HG02610 (cell line): Measurements from ENCODE around the gene MRC2.
A peak's percentile ranks its signal among the peaks of the same experiment; 100 is the strongest.
"Not testable (repeated sequence)": the region's sequence is repeated elsewhere in the genome, so short reads cannot be mapped to it uniquely, and the experiment has no call there.

Experiments used
- ATAC-seq: cut with Tn5 transposase; IDR thresholded peaks from one replicate; pipeline ENCODE4 v1.9.1; 2021; ENCODE audit warnings: mild to moderate bottlenecking, moderate library complexity; ENCODE audit not compliant: unreplicated experiment

The MRC2 gene

DNA sequence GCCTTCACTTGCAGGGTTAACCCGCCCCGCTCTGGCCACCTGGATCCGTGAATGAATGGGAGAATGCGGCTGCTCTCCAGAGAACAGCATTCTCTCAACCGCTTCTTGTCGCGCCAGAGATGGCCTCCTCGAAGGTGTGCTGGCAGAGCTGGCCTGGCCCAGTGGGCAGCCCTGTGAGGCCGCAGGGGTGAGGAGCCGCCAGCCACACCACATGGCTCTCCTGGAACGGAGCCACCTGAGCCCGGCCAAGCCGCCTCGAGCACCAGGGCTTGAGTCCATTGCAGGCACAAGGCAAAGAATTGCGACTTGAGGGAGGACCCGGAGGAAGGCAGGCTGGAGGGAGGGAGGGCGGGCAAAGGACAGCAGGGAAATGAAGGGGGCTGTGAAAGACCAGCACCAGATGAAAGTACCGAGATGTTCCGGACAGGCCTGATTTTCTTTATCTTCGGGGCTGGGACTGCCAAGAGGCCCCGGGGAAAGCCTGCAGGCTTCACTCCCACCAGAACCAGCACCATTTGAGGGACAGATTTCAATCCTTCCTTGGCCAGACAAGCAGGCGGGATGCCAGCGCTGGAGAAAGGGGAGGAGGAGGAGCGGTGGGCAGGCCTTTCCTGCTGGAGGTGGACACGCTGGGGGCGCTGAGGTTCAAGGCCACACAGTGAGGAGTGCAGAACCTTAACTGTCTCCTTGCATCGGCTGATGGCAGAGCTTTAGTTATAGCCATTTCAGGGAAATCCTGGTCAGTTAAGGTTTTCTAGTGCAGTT, 69.4 kb downstream of the MRC2 start:
- no peak for ATAC-seq

DNA sequence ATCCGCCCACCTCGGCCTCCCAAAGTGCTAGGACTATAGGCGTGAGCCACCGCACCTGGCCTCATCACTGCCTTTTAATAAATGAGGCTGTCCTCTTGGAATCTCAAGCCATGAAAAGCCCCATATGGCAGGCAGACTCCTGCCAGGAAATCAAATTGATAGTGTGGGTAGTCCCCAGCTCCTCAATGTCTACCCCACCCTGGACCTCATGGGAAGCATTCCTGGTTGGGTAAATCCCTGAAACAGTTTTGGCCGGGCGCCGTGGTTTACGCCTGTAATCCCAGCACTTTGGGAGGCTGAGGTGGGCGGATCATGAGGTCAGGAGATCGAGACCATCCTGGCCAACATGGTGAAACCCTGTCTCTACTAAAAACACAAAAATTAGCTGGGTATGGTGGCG, 71.0 kb downstream of the MRC2 start:
- ATAC-seq: not testable (repeated sequence)

DNA sequence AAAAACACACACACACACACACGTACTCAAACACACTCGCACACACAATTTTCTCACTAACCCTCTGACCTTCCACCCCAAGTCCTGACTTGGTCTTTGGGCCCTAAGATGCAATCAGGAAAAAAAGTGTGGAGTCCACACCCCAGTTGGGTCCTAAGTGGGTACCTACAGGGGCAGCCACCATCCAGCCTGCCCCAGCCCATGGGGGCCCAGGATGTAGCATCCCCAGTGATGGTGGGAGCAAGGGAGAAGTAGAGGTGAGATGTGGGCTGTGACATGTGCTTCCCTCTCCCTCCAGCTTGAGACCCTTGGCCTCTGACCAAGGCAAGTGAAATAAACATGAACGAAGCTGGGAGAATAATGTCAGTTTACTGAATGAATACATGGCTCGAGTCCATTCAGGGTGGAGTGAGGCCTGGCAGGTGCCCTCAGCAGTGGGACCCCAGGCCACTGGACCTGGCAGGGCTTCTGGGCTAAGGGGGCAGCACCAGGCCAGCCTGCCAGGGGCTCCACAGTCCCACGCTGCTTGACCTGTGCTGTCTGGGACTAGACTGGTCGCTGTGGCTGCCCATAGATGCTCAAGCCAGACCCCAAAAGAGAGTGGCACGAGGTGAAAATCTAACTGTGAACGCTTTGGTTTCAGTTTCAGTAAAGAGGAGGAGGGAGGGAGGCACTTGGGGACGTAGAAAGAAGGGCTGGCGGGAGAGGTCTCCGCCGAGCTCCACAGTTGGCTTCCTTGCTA, 73.7 kb downstream of the MRC2 start:
- no peak for ATAC-seq

DNA sequence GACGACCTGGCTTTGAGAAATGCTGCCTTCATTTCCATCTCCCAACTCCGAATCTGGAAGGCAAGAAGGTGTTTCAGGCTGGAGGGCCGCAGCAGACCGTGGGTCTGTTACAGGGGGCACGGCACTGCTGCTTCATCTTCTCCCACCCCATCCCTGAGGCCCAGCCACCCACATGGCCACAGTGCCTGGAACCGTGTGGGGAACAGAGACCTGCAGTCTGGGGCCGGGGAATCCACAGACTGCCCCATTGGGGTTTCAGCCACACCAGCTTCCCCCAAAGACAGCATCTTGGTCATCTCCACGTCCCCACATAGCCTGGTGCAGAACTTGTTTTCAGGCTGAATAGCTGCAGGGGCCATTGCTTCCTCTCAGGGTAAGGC, 74.2 kb downstream of the MRC2 start:
- ATAC-seq: no peak

DNA sequence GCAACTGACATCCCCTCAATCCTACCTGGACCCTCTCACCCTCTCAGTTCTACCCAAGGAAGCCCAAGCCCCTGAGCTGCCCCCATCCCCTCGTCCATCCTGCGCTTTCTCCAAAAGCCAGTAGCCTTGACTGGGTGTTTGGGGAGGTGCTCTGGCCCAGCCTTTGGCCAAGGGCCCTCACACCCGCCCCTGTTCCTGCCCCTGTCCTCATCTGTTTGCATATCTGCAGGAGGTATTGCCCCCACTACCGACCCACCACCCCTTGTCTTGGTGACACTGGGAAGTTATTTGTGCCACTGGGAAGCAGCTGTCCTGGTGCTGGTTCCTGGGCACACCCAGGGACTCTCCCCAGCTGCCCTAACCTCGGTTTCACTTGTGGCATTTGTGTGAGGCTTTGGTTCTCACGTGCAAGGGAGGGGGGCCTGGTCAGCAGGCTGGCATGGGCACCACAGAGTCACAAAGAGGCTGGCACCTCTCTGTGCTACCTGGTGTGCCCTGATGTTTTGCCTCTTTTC, 75.3 kb downstream of the MRC2 start:
- no peak for ATAC-seq

DNA sequence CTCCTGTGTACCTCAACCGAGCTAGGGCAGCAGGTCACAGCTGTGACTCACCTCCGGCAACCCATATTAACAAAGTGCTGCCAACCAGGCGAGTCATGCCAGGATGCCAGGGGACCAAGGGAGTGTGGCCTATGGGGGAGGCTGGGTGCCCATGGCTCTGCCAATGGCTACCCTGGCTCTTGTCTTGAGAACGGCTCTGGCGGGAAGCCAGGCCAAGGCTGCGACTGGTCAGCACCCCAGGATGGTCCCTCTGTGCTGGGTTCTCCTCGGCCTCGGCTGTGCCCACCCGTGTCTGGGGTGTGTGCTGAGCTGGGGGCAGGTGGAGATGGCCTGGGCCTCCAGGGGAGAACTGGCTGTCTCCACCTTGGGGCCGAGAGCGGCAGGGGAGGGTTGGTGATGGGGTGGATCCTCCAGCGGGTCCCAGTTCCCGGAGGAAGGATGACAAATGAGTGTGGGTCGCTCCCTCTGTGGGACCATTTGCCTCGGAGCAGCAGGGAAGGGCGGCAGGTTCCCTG, 75.8 kb downstream of the MRC2 start:
- ATAC-seq: no peak

DNA sequence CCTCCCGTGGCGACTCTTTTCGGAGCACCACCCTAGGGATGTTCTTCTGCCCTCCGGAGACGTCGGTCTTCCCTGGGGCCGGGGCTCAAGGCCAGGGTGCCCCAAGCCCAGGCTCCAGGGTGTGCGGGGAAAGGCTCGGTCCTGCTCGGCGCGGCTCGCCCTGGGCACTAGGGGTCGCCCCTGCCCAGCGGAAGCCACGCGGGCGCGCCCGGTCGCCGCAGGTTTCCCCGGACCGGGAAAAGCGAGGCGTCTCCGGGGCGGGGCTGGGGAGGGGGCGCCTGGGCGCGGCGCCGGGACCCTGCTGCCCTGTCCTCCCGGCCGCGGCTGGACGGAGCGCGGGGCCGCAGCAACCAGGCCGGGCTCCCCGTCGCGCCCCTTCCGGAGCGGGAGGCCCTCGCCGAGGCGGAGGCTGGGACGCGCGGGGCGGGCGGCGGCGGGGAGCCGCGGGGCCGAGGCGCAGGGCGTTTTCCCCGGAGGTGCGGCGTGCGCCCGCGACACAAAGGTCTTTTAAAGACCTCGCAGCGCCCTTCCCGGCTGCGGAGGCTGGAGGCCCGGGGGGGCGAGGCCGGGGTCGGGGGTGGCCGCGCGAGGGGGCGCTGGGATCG, 76.4 kb downstream of the MRC2 start:
- ATAC-seq: peak; percentile 92

DNA sequence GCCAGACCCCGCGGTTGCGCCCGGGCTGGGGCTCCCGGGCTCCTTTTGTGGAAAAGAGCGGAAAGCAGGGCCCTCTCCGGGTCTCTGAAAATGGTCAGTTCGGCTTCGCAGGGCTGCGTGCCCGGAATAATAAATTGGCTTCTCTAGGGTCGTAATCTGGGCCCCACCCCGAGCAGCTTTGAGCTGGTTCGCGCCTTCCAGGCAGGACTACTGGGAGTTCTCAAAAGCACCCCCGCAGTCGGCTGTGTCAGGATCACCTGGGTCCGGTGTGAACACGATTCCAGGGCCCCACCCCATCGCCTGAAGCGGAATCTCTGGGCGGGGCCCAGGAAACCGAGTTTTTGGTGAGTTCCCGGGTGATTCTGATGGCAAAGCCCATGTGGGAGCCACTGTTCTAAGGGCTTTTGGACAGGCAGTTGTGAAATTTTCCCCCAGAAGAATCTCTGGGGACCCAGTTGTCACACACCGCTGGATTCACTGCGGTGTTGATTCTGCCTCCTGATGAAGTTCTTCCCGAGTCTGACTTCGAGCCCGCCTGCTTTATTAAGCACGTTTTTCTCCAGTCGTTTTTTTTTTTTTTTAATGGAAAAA, 77.0 kb downstream of the MRC2 start:
- ATAC-seq: no peak

DNA sequence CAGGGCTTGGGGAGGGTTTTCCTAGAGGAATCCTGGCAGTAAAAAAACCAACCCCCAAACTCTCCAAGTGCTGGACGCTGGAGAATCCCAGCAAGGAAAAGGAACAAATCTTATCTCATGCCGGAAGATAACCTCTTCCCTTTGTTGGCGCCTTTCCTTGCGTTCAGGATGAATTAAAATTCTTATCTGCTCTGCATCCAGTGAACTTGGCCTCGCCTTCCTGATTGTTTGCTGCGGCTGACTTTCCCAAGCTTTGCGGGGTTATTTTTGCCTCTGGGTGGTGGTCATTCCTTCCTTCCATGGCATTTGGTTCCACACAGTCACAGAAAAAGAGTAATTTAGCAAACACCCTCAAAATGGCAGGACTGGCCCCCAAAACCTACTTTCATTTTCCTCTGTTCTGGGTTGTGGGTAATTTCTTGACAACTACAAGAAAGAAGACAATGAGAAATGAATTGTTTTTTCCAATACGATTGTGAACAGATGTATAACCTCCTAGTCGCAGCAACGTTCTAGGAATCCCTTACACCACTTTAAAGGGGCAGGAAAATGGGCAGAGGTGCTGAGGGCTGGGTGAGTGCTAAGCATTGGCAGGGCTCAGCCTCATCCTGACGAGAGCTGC, 77.8 kb downstream of the MRC2 start:
- no peak for ATAC-seq

DNA sequence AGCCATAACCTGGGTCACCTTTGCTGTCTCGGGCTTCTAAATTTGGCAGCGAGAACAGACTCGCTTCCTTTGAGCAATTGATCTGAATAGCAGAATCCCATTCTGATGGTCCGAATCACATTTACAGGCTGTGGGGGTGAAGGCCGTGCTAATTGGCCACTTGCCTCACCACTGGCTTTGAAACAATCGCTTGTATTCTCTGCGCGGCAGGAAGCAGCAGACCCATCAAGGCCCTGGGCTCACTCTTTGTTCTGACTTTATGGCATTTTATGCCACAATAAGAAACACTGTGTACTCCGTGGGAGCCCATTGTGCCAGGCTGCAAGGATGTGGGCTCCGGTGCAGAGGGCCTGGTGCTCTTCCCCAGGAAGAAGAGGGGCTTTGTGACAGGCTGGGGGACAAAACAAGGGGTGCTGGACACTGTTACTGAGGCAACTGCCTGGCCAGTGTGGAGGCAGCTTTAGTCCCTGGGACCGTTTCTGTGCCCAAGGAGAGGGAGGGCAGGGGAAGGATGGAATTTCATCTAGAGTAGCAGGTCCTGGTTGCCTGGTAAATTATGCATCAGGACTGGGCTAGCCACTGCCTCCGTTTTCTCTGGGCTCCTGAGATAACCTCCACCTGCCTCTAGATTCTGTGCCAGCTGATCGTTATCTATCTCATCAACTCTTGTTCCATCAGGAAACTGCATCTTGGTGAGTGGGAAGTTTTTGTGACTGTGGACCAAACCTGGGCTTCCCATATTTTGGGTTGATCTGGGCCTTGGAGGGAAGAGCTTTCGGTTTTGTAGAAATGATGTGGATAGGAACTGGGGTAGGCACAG, 78.5 kb downstream of the MRC2 start:
- ATAC-seq: no peak

DNA sequence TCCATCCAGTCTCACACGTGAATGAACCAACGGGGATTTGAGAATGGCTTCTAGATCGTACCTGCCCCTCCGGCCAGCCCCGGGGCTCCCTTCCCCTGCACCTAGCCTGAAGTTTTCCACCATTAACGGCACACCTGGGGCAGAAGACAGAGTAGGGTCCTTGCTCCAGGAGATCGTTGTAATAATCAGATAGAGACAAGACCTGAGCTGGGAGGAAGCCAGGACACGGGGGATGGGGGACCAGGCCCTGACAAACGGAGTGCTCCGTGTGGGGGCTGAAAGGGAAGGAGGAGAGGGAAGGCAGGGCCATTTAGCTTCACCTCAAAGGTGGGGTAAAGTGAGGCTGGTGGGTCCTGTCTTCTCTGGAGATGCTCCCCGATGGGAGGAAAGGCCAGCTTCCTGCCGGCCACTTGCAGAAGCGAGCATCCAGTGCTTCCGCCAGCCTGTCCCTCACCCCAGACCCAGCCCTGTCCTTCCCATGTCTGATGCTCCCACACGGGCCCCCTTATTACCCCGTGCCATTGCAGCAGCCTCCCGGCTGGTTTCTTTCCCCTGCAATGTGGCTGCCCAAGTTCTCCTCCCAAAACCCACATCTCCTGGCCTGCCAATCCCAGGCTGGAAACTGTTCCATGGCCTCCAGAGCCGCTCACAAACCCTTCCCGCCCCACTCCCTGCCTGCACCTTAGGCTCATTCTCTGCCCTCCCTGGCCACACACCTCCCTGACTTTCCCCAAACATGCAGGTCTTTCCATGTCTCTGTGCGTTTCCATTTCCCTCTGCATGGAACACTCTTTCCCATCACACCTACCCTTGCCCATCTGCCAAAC, 79.3 kb downstream of the MRC2 start:
- ATAC-seq: no peak

DNA sequence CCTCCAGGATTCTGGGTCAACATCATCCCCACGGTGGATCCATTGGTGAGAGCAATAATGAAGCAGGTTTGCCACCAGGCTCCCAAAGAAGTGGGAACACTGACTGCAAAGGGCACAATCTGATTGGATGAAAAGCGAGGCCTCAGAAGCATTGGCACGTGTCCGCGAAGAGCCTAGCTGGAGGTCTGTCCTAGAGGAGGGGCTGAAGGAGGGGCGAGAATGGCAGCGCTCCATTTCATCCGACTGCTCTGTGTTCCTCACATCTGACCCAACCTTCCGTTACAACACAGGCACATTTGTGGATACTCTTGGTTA, 79.9 kb downstream of the MRC2 start:
- no peak for ATAC-seq

DNA sequence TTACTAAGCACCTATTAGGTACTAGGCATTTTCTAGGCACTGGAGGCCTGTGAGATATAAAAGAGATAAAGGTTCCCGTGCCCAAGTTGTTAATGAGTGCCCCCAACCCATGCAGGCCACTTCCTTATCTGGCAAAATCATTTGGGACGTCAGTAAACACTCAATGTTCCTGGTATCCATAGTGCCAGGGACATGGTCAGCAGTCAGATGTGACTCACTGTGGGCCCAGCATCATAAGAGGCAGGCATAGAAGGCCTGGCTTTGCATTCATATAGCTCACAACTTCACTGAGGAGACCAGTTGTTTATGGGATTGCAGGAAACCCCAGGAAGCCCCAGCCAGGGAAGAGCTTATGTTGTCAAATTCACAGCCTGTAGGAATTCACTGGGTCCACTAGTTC, 81.1 kb downstream of the MRC2 start:
- no peak for ATAC-seq

DNA sequence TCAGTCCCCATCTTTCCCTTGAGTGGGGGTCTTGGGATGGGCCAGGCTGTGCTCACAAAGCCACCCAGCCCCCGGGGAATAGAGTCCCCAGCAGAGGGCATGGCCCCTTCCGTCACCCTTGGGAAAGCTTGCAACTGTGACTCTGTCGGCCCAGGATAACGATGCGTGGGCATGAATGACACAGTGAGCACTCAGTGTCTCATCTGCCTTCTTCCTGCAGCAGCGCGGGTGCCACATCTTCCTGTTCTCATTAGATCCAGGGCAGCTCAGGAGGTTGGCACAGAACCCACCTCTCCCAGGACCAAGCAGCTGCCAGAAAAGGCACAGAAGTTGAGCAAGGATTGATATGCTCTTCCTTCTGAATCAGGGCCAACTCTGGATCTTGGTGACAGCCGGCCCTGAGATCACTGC, 84.7 kb downstream of the MRC2 start:
- ATAC-seq: no peak

DNA sequence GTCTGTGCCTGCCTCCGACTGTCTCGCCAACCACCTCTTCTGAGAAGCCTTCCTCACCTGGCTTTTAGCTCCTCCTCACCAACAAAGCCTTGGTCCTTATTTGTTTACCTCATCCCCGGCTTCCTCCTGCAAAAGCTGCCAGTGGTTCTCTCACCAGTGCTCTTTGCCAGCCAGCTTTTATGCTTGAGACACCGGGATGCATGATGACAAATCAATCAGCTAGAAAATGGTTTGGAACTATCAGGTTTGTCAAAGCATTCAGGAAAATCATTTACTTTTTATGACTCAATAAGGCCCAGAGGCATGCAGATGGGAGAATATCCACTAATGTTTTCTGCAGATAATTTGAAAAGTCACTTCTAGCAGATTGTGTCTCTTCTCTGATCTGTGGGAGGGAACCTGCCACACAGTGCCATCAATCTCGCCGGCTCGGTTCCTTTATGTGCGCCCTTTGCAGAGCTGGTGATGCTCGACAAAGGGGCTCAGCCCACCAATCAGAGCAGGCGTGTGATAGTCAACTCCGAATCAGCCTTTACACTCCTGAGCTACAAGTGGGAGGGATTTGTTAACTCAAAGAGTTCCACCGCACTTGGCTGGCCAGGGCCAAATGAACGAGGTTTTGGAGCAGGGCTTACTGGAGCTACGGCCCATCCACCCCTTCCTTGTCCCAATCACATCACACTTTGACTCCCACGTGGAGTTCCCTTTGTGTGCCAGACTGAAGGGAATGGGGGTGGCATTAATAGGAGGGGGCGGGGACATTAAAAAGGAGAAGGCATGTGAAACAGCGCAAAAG, 85.8 kb downstream of the MRC2 start:
- no peak for ATAC-seq

DNA sequence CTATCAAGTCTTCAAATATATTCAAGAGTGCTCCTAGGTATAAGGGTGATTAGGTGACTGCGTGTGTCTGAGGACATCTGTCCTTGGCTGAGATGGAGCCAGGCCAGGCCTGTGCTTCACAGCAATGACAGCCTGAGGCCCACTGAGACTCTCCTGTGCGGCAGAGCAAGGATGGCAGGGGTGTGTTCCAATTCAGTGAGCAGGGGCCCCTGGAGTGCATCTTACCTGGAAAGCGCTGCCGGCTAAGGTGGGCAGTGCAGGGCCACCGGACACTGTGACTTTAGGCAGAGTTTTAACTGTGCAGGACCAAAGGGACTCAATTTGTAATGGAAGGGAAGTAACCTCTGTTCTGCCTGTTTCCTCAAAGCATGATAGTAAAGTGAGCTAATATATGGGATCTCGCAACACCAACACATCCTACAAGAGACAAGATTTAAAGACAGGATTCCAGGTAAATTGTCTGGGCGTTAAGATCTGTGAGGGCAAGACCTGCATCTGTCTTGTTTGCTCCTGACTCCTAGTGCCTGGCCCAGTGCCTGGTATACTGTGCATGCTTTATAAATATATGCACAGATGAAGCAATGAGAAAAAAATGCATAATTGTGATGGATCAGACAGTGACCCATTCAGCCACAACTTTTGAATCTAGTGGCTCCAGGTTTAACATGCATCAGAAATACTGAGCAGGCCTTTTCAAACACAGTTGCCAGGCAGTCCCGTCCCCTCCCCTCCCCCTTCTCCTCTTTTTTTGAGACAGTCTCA, 86.7 kb downstream of the MRC2 start:
- no peak for ATAC-seq

DNA sequence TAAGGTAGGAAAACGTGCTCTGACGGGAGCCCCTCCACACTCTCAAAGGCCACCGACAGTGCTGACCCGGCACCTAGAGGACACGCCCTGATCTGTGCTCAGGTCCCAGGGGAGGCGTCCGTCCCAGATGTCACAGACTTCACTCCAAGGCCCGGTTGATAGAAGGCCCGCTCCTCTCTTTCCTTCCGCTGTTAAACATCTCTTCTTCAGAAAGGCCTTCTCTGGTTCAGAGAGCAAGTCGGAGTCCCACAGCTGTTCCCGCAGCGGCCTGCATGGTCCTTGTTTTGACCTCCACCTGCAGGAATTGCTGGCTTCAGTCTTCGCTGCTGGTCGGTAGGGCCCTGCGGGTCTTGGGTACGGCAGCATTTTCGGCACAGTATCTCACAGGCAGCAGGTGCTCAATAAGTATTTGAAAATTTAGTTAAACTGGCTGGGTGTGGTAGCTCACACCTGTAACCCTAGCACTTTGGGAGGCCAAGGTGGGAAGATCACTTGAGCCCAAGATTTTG, 88.5 kb downstream of the MRC2 start:
- no peak for ATAC-seq
